ENCODE measurements around the gene TEF.

Gene TEF

DNA sequence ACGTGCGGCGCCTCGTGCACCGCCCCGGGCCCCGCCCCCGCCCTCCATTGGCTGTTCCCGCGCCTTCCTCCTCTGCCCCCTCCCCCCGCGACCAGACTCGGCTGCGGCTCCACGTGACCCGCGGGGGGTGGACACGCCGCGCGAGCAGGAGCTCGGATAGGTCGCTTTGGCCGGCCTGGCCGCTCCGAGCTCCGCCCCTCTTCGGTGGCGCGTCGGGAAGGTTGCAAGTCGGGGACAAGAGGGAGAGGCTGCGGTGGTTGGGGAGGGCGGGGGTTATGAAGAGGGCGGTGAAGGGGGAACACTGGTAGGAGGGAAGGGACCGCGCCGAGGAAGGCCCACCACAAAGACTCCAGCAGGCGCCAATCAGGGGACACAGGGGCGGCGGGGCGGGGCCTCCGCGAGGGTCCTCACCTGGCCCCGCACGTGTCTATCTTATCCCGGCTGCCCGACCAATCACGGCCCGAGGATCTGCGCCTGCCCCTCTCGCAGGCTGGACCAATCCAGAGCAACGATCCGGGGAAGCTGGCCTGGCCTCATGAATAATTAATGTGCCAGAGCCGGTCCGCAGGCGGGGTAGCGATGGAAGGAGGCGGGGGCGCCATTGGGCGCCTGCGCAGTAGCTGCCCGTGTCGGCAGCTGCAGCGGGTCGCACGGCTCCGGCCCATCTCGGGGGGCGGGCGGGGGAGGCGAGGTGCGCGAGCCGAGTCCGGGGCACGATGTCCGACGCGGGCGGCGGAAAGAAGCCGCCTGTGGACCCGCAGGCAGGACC, at the start of gene TEF:
TSS of gene TEF (plus strand) at position 614 of the 769 bp plus-strand sequence. CDS start at position 717, 103 bp downstream.
- DNase-seq (ENCODE audit: low spot score) = peak; percentile 98

DNA sequence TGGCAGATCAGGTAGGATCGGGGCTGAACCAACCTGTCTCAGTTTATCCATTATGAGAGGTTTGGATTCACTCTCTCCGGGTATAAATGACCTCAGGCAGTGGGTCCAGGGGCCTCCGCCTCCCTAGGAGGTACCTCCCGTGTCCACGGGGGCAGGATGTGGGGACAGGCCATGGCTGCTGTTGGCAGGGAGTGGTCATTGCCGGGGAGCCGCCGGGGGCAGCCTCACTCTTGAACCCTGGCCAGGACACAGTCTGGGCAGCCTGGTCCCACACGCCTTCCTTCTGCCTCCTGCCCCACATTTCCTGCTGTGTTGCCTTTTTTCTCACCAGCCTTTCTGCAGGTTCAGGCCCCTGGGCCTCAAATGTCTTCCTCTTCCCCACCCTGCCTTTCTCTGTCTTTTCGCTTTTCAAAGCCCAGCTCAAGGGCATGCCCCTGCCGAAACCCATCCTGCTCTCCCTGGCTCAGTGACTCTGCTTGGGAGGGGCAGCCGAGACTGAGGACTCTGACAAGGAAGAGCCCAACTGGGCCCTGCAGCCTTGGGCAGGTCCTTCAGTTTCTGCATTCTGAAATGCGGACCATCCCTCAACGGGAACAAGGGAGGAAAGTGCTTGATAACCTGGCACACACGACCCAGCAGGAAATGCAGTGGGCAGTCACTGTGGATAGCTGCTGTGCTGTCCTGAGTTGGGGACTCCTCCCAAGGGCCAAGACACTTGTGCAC, 49.4 kb upstream of the TEF start:
- no peak for DNase-seq (ENCODE audit: low spot score)

GRCh38 chr22:41333806-41334205, 47.9 kb upstream of the TEF start:
- DNase-seq (ENCODE audit: low spot score) = no peak

GRCh38 chr22:41334215-41334614, 47.5 kb upstream of the TEF start:
- no peak for DNase-seq (ENCODE audit: low spot score)

- no peak for DNase-seq (ENCODE audit: low spot score)
Observed at GRCh38 chr22:41334951-41335635, 46.6 kb upstream of the TEF start.

DNA sequence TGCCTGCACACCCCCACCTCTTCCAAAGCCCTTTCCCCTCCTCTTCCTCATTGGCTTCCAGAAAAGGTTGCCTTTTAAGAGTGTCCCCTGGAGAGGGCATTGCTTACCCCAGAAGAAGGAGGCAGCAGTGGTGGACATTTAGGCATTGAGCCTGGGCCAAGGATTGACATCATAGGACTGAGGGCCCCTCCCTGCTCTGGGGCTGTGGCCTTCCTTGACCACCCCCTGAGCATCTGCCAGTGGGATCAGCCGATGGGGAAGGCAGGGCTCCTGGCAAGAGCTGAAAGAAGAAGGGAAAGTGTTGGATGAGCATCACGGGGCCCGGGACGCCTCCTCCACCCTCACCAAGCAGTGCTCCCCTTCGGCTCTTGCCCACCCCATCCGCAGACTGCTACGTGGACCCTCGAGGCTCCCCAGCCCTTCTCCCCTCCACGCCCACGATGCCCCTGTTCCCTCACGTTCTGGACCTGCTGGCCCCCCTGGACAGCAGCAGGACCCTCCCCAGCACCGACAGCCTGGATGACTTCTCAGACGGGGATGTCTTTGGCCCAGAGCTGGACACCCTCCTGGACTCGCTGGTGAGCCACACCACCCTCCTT, 43.0 kb upstream of the TEF start:
- no peak for DNase-seq (ENCODE audit: low spot score)

- DNase-seq (ENCODE audit: low spot score) = no peak
Observed at GRCh38 chr22:41339823-41340222, 41.9 kb upstream of the TEF start.

- DNase-seq (ENCODE audit: low spot score) = no peak
Observed at GRCh38 chr22:41340357-41340756, 41.4 kb upstream of the TEF start.

DNA sequence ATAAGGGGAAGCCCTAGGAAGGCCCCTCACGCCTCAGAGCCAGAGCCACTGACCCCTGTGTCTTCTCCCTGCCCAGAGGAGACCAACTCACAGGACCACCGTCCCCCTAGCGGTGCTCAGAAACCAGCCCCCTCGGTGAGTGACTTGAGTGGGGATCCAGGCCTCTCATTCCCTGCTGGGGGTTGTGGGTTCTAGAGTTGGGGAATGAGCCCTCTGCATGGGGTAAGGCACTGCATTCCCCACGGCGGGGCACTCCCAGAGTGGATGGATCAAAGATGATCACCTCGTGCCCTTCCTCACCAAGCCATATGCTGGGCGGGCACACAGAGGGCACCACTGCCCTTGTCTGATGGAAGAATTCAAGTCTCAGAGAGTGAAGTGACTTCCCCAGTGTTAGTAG, 40.7 kb upstream of the TEF start:
- DNase-seq (ENCODE audit: low spot score) = no peak

DNA sequence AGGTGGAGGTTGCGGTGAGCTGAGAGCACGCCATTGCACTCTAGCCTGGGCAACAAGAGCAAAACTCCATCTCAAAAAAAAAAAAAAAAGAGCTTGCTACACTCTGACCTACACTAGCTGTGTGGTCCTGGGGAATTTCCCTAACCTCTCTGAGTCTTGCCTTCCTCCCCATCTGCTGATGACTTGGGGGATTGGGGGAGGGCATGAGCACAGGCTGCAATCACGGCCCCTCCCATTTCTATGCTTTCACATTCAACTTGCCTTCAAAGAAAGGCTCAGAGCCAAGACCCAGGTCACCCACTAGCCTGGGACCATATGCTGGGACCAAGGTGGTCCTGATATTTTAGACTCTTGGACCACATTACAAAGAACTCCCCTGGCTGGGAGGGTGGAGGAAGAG, 39.8 kb upstream of the TEF start:
- DNase-seq (ENCODE audit: low spot score) = peak; percentile 33

DNA sequence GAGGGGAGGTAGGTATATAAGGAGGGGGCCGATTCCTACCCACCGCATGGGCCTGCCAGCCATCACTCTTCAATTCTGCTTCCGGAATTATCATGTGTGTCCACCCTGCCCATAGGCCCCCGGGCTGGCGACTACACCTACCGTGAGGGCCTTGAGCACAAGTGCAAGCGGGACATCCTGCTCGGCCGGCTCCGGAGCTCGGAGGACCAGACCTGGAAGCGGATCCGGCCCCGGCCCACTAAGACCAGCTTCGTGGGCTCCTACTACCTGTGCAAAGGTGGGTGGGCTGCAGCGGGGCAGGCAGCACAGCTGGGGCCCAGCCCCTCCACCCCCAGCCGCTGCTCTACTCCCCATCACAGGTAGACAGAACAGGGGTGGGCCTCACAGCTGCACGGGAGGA, 38.4 kb upstream of the TEF start:
- DNase-seq (ENCODE audit: low spot score) = no peak

DNA sequence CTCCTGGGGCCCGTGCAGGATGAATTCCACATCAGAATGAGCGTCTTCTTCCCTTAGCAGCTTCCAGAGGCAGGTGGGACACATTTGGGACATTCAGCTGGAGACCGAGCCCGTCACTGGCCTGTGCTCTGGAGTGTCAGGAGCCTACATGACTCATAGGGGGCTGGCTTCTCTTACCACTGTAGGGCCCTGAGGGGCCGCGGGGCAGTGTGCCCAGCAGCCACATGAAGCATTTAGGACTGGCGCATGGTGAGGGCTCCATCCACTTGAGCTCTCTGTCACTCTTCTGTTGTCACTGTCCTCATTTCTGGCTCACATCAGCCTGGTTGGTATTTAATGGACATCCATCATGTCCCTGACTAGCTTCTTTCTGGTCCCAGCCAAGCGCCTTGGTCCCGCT, 38.0 kb upstream of the TEF start:
- no peak for DNase-seq (ENCODE audit: low spot score)

- no peak for DNase-seq (ENCODE audit: low spot score)
Observed at GRCh38 chr22:41344189-41344788, 37.5 kb upstream of the TEF start.

DNA sequence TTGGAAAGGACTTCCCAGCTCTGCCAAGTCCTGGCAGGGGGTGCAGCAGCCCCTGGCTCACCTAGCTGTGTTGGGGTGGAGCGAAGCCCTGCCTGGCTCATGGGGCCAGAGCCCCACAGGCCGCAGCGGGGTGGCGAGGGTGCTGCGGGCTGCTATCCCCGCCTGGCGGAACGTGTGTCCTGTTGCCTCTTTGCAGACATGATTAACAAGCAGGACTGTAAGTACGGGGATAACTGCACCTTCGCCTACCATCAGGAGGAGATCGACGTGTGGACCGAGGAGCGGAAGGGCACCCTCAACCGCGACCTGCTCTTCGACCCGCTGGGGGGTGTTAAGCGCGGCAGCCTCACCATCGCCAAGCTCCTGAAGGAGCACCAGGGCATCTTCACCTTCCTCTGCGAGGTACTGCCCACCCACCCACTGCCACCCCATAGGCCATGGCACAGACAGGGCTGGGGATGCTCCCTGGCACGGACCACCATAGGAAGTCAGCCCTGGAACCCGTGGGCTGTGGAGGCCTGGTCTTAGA, 35.9 kb upstream of the TEF start:
- DNase-seq (ENCODE audit: low spot score) = no peak

DNA sequence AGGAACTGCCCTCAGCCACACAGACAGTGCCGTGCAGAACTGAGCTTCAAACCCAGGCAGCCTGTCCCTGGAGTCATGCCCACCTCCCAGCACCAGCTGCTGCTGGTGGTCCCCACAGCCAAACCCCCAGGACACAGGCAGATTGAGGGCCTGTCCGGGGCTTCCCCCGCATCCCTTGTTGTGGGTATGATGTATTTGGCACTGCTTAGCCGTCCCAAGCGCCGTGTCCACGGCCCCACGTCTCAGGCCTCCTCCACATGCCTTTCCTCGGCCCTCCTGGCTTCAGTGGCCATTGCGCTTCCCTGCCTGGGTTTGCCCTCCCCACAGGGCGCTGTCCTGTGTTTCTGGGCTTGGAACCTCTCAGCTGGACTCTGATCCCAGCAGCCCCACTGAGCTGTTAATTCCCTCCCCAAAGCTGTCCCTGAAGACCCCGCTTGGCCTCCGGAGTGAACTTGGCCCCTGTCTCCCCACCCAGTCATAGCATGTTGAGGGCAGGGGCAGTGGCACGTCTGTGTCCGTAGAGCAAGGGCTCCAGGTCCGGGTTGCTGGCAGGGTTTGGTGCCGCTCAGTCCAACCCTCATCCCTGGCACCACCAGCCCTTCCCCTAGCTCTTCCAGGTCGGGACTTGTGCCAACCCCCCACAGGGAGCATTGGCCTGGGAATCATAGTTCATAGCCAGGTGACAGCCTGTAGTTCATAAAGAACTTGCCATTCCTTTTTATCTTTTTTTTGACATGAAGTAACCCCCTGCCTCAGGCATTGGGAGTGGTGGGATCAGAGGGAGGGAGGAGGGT, 34.5 kb upstream of the TEF start:
- no peak for DNase-seq (ENCODE audit: low spot score)

DNA sequence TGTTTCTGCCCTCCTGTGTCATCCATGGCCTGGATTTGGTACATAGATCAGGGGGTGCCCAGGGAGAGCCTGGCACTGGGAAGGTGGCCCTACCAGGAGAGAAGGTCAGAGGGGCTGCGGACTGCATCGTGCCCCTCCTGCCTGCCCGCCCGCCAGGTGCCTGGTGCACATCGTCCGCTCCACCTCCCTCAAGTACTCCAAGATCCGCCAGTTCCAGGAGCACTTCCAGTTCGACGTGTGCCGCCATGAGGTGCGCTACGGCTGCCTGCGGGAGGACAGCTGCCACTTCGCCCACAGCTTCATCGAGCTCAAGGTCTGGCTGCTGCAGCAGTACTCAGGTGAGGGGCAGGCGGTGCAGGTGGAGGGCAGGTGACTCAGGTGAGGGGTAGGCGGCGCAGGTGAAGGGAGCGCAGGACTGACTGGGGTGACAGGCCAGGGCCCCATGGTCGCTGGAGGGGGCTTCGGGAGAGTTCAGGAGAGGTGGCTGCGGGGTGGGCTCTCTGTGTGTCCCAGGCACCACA, 32.7 kb upstream of the TEF start:
- no peak for DNase-seq (ENCODE audit: low spot score)

DNA sequence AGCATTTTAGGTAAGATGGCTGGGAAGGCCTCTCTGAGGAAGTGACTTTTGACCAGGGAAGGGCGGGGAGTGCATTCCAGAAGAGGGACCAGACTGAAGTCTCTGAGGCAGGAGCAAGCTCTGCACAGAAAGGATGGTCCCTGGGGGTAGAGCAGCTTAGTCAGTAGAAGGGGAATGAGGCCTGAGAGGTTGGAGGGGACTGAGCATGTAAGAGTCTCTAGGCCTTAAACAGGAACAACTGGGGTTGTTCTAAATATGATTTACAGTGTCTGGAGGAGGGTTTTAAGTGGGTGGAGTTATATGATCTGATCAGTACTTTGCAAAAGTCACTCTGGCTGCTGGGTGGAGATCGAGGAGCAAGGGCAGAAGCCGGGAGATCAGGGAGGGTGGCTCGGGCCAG, 31.7 kb upstream of the TEF start:
- DNase-seq (ENCODE audit: low spot score) = no peak

DNA sequence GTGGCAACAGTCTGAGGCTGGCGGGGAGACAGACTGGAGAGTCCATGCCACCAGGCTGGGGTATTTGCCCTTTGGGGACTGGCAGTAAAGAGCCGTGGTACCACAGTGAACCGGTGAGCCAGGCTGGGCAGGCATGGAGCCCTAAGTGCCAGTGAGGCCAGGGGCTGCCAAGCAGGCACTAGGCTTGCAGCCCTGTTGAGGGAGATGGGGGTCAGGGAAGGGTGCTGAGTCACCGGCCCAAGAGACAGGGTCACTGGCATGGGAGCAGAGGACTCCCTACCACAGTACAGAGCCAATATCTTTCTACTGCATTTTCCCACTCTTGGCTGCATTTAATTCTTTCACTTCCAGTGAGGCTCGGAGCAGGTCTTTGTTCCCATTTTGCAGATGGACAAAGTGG, 30.7 kb upstream of the TEF start:
- no peak for DNase-seq (ENCODE audit: low spot score)

DNA sequence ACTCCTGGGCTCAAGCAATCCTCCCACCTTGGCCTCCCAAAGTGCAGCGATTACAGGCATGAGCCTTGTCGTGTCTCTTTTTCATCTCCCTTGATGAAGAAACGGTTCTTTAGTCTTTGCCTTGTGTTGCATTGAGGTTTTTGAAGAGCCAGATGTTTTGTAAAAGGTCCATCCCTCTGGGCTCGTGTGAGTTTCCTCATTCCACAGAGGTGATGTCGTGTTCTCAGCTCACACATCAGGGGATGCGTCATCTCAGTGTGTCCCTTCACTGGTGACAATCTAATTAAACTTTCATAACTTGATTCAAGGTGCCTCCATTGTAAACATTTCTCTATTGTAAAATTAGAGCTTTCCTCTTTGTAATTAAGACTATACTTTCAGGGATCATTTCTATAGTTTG, 29.7 kb upstream of the TEF start:
- DNase-seq (ENCODE audit: low spot score) = no peak

GRCh38 chr22:41353862-41354575, 27.7 kb upstream of the TEF start:
- no peak for DNase-seq (ENCODE audit: low spot score)

Measured in activated CD4-positive, alpha-beta T cell treated with anti-CD3 and anti-CD28 coated beads, Interleukin-2, Interleukin-4, amounts not matched to agents 100 ng/mL and 50 ng/mL, durations not matched to agents 16 hours and 8 hours (primary cell).